Psoas muscle (tissue), 8 donors: ENCODE results near the gene ARHGAP21. TPM values are rescaled to one million over a fixed set of nuclear protein-coding genes. Genes with fewer than 3 reads are reported as not detected.
A peak's percentile ranks its signal among the peaks of the same experiment; 100 is the strongest.

Experiments
- ATAC-seq, 4 donors: fragments of 200-7000 bp; cut with Tn5 transposase; one replicate each; pipeline ENCODE4 v1.9.1; 2020; ENCODE audit warnings: moderate library complexity in 3 of 4, mild to moderate bottlenecking in 2 of 4
- DNase-seq, 2 donors: peaks; one replicate each; pipeline ENCODE4 v3.0.0-alpha.2; 2020
- H3K27ac ChIP-seq: fragments of 200-600 bp; one replicate; pipeline ENCODE4 v1.8.0; 2022
- H3K27me3 ChIP-seq, 3 donors: fragments of 200-600 bp in 1 of 3; one replicate each; pipeline versions ENCODE4 v1.6.1 to v1.8.0; 2013 to 2022; ENCODE audit warnings: low read length in 2 of 3, mild to moderate bottlenecking in 2 of 3, moderate library complexity in 1 of 3; ENCODE audit not compliant: insufficient read depth in 3 of 3
- H3K36me3 ChIP-seq, 2 donors: fragments of 200-600 bp in 1 of 2; one replicate each; pipeline versions ENCODE4 v1.6.1 to v1.8.0; 2013 to 2022; ENCODE audit warnings: low read depth in 1 of 2, mild to moderate bottlenecking in 1 of 2, moderate library complexity in 1 of 2; ENCODE audit not compliant: insufficient read depth in 1 of 2
- H3K4me1 ChIP-seq: fragments of 200-600 bp; one replicate; pipeline ENCODE4 v1.8.0; 2022
- H3K4me3 ChIP-seq: fragments of 200-600 bp; one replicate; pipeline ENCODE4 v1.8.0; 2022; ENCODE audit warnings: mild to moderate bottlenecking
- H3K9me3 ChIP-seq: fragments of 200-600 bp; one replicate; pipeline ENCODE4 v1.8.0; 2022
- CTCF ChIP-seq: fragments of 200-600 bp; IDR thresholded peaks from one replicate; pipeline ENCODE4 v1.8.0; 2022; ENCODE audit warnings: antibody characterized with exemption
- WGBS, 3 donors: extraction: QIAGEN DNeasy Blood & Tissue Kit; methylation state at CpG; one replicate each; pipeline versions ENCODE4 v1.1.6 to v1.1.7; 2013; 5-methylcytosine and 5-hydroxymethylcytosine counted together
- intact Hi-C, 2 donors: fragments of 100-400 bp; cut with DNase I; formaldehyde crosslinking; loops; one replicate each; pipeline versions ENCODE4 v1.11.0 to v1.14.2; 2022
- polyA plus RNA-seq, 3 donors: library from polyadenylated mRNA; stranded (reverse); fragments of 200-250 nt; gene quantifications; one replicate each; pipeline ENCODE4 v1.2.3, GENCODE V29; 2013
- total RNA-seq, 4 donors: library from RNA; stranded (reverse); fragmentation: NEBNext Ultra II Directional in 2 of 4; extraction: Animal tissue kit (Norgen Biotek cat#: 25700) in 2 of 4; gene quantifications; one replicate each; pipeline versions ENCODE4 v1.2.1 to v1.2.4, GENCODE V29; 2021 to 2023
- donor health status: healthy with polysubstance abuse.
- donor health status: DM: no; HTN: no; CAD: no; lungs with moderate emphysema.
- donor health status: Bipolar disorder and iron deficiency.
- donor health status: healthy.
- donor health status: DM: yes; HTN: yes; CAD: no.
- donor health status: DM: no; HTN: no; CAD: no.
- donor health status: DM: no; HTN: no; CAD: no.
- donor health status: DM: yes; HTN: yes; CAD: no.

The ARHGAP21 gene
- total and polyA plus RNA-seq, 7 donors = 16.1 to 44.7 (median 34.2) TPM

- DNase-seq (no peak), ATAC-seq (peak in 2 of 4 donors; percentile 33 to 45)
- Histone ChIP-seq H3K36me3 (peaks cover 0 to 2% of the 10 kb centered on the region in 2 donors), H3K4me1 (peaks cover 39% of the 10 kb centered on the region), H3K4me3 (no peak overlapping the region), H3K27ac (peak overlapping the region; percentile 39), H3K27me3 (no peaks in the 10 kb centered on the region), H3K9me3 (no peaks in the 10 kb centered on the region)
- TF ChIP-seq CTCF = no peak
- intact Hi-C loops = no loop called here
- 13 to 32% (median 16%) methylated on average over 2 of the region's 2 CpGs for WGBS, 3 donors
Observed at GRCh38 chr10:24651923-24652322, 71.8 kb downstream of the ARHGAP21 start.

GRCh38 chr10:24650669-24651391 lies 72.9 kb downstream of the ARHGAP21 start:
- H3K4me1 ChIP-seq = peaks cover 43% of the 10 kb centered on the region
- 51 to 58% (median 54%) methylated on average over 4 of the region's 4 CpGs for WGBS, 3 donors
- no peaks in the 10 kb centered on the region for H3K27me3 ChIP-seq
- no peak for DNase-seq
- H3K27ac ChIP-seq = no peak overlapping the region
- intact Hi-C loops = no loop called here
- no peaks in the 10 kb centered on the region for H3K9me3 ChIP-seq
- TF ChIP-seq CTCF = no peak
- peak; percentile 32 to 82 (median 54) for ATAC-seq
- peaks cover 0 to 2% of the 10 kb centered on the region in 2 donors for H3K36me3 ChIP-seq
- no peak overlapping the region for H3K4me3 ChIP-seq

- Histone ChIP-seq H3K9me3 (no peaks in the 10 kb centered on the region), H3K4me1 (peaks cover 32% of the 10 kb centered on the region), H3K36me3 (peaks cover 0 to 2% of the 10 kb centered on the region in 2 donors), H3K27me3 (no peaks in the 10 kb centered on the region), H3K27ac (no peak overlapping the region), H3K4me3 (no peak overlapping the region)
- no peak for ATAC-seq
- TF ChIP-seq CTCF = no peak
- no peak for DNase-seq
- intact Hi-C loops = loop anchor here in 1 of 2 donors (10.0 kb wide), 1 partner anchor 369 kb away; the partner anchor contains the start of genes ENKUR and THNSL1
Observed at GRCh38 chr10:24645784-24646183, 77.9 kb downstream of the ARHGAP21 start.

GRCh38 chr10:24645022-24645421 lies 78.7 kb downstream of the ARHGAP21 start:
- no peak for TF ChIP-seq CTCF
- Histone ChIP-seq H3K4me1 (peaks cover 25% of the 10 kb centered on the region), H3K27me3 (no peaks in the 10 kb centered on the region), H3K9me3 (no peaks in the 10 kb centered on the region), H3K36me3 (peaks cover 0 to 2% of the 10 kb centered on the region in 2 donors), H3K4me3 (no peak overlapping the region), H3K27ac (no peak overlapping the region)
- ATAC-seq (no peak), DNase-seq (no peak)
- intact Hi-C loops = loop anchor here in 1 of 2 donors (10.0 kb wide), 1 partner anchor 370 kb away; the partner anchor contains the start of genes ENKUR and THNSL1
